ENCODE results near the gene PARN.

Gene PARN

DNA sequence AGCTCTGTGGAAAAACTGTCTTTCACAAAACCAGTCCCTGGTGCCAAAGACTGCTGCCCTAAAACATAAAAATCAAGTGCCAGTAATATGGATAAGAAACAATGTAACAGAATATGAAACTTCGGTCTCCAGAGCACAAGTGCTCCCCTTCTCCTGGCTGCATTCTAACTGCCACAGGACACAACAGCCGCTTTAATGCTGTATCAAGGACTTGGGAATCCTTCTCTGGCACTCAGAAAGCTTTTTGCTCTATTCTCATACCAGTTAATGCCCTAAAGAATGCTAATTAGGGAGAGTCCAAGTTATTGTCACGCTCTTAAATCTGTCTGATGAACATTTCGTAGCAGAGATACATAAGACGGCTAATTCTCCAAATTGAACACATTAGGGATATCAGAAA lies 90.9 kb downstream of the PARN start:
- H3K4me1 ChIP-seq (ENCODE audit: insufficient read depth, low read length): no peaks in the 10 kb centered on the region
- no peak overlapping the region for H3K9ac ChIP-seq (ENCODE audit: low read depth, low read length)
- peaks cover 8% of the 10 kb centered on the region; the same call in 1 of the 2 replicates for H3K36me3 ChIP-seq (ENCODE audit: insufficient read depth, low read depth, low read length)
- H3K4me3 ChIP-seq (ENCODE audit: low read length): no peak overlapping the region
- no peaks in the 10 kb centered on the region for H3K27me3 ChIP-seq (ENCODE audit: insufficient read depth, low read length)
- H3K9me3 ChIP-seq (ENCODE audit: insufficient read depth, low read depth, low read length): peaks cover 2% of the 10 kb centered on the region
- H3K27ac ChIP-seq (ENCODE audit: low read length): no peak overlapping the region

DNA sequence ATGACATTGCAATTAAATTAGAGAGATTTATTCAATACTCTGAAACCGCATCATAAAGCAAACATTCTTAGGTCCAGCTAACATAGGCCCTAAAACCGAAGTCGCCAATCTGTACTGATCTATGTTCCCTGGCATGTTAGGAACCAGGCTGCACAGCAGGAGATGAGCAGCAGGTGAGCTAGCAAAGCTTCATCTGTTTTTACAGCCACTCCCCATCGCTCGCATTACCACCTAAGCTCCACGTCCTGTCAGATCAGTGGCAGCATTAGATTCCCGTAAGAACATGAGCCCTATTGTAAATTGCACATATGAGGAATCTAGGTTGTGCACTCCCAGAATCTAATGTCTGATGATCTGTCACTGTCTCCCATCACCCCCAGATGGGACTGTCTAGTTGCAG lies 91.5 kb downstream of the PARN start:
- peaks cover 8% of the 10 kb centered on the region; the same call in 1 of the 2 replicates for H3K36me3 ChIP-seq (ENCODE audit: insufficient read depth, low read depth, low read length)
- H3K9me3 ChIP-seq (ENCODE audit: insufficient read depth, low read depth, low read length): peaks cover 5% of the 10 kb centered on the region
- H3K4me1 ChIP-seq (ENCODE audit: insufficient read depth, low read length): no peaks in the 10 kb centered on the region
- H3K27ac ChIP-seq (ENCODE audit: low read length): no peak overlapping the region
- H3K9ac ChIP-seq (ENCODE audit: low read depth, low read length): no peak overlapping the region
- H3K4me3 ChIP-seq (ENCODE audit: low read length): no peak overlapping the region
- H3K27me3 ChIP-seq (ENCODE audit: insufficient read depth, low read length): no peaks in the 10 kb centered on the region

DNA sequence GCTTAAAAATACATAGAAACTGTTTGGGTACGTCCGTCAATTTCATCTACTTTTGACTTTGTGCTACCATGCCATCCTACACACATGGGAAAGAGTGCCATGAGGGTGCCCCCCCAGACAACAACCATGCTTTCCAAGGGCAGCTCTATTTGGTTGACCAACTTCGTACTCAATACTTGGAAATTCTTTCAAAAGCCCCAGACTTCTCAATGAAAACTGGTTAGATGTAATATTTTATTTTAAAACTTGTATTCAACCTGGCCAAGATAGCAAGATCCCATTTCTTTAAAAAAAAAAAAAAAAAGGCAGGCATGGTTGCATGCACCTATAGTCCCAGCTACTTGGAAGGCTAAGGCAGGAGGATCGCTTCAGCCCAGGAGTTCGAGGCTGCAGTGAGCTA lies 98.4 kb downstream of the PARN start:
- no peak overlapping the region for H3K27ac ChIP-seq (ENCODE audit: low read length)
- no peaks in the 10 kb centered on the region for H3K36me3 ChIP-seq (ENCODE audit: insufficient read depth, low read depth, low read length)
- peaks cover 16% of the 10 kb centered on the region; the same call in 1 of the 2 replicates for H3K4me1 ChIP-seq (ENCODE audit: insufficient read depth, low read length)
- H3K4me3 ChIP-seq (ENCODE audit: low read length): no peak overlapping the region
- H3K9ac ChIP-seq (ENCODE audit: low read depth, low read length): no peak overlapping the region
- no peaks in the 10 kb centered on the region for H3K27me3 ChIP-seq (ENCODE audit: insufficient read depth, low read length)
- peaks cover 5% of the 10 kb centered on the region for H3K9me3 ChIP-seq (ENCODE audit: insufficient read depth, low read depth, low read length)

DNA sequence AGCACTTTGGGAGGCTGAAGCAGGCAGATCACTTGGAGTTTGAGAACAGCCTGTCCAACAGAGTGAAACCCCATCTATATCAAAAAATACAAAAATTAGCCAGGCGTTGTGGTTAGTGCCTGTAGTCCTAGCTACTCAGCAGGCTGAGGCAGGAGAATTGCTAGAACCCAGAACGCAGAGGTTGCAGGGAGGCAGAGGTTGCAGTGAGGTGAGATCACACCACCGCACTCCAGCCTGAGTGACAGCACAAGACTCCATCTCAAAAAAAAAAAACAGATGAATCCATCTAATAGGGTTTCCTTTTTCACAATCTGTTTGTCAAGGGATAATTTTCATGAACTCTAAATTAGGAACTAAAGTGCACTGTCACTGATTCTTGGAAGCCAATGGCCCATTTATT lies 99.0 kb downstream of the PARN start:
- no peak overlapping the region for H3K9ac ChIP-seq (ENCODE audit: low read depth, low read length)
- peaks cover 5% of the 10 kb centered on the region for H3K9me3 ChIP-seq (ENCODE audit: insufficient read depth, low read depth, low read length)
- H3K27me3 ChIP-seq (ENCODE audit: insufficient read depth, low read length): no peaks in the 10 kb centered on the region
- no peak overlapping the region for H3K27ac ChIP-seq (ENCODE audit: low read length)
- no peak overlapping the region for H3K4me3 ChIP-seq (ENCODE audit: low read length)
- no peaks in the 10 kb centered on the region for H3K36me3 ChIP-seq (ENCODE audit: insufficient read depth, low read depth, low read length)
- peaks cover 16% of the 10 kb centered on the region; the same call in 1 of the 2 replicates for H3K4me1 ChIP-seq (ENCODE audit: insufficient read depth, low read length)

DNA sequence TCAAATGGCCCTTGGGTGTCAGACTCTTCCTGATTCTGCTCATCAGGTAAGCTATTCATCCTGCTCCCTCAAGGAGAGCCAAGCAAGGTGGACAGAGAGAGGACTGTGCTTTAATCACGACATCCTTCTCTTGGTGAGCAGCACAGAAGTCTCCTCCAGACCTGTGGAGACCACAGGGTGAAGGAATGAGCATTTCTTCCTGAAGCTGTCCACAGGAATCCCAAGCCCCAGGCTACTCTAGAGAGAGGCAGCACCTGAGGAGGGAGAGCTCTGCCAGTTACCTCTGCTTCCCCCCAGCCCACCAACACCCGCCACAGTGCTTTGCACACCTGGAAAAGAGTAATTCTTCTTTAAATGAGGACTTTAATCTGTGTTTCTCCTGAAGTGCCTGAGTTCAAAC lies 100.0 kb downstream of the PARN start:
- Histone ChIP-seq H3K4me3 (ENCODE audit: low read length) (no peak overlapping the region), H3K9ac (ENCODE audit: low read depth, low read length) (no peak overlapping the region), H3K4me1 (ENCODE audit: insufficient read depth, low read length) (peaks cover 16% of the 10 kb centered on the region; the same call in 1 of the 2 replicates), H3K9me3 (ENCODE audit: insufficient read depth, low read depth, low read length) (peaks cover 5% of the 10 kb centered on the region), H3K27ac (ENCODE audit: low read length) (no peak overlapping the region), H3K36me3 (ENCODE audit: insufficient read depth, low read depth, low read length) (no peaks in the 10 kb centered on the region), H3K27me3 (ENCODE audit: insufficient read depth, low read length) (no peaks in the 10 kb centered on the region)

DNA sequence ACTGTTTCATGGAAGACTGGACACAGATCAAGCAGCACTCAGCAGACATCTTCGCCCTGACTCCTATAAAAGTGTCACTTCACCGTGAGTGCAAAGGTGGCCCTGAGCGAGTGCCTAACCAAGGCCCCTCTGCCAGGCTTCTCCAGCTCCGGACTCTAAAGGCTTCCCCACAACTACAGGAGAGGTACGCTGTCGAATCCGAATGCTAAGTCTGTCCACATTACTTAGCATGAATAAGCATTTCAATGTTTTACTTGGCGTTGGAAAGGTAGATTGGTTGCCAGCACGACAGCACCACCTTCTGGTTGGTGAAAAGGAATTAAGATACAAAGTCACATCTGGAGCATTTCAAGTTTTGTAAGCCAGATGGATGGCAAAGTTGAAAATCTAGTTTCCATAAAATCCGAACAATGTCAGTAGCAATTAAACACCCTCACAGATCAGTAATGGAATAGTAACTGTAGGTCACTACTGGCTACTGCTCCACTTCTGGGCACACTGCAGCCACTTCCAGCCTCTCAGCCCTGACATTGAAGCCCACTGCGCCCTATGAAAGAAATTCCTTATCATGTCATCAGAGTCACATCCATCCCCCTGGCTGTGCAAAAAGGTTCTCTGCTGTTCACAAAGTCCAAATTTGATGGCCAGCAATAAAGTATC lies 100.9 kb downstream of the PARN start:
- H3K27me3 ChIP-seq (ENCODE audit: insufficient read depth, low read length): no peaks in the 10 kb centered on the region
- H3K4me3 ChIP-seq (ENCODE audit: low read length): no peak overlapping the region
- H3K4me1 ChIP-seq (ENCODE audit: insufficient read depth, low read length): peaks cover 16% of the 10 kb centered on the region; the same call in 1 of the 2 replicates
- peaks cover 5% of the 10 kb centered on the region for H3K9me3 ChIP-seq (ENCODE audit: insufficient read depth, low read depth, low read length)
- H3K36me3 ChIP-seq (ENCODE audit: insufficient read depth, low read depth, low read length): no peaks in the 10 kb centered on the region
- H3K9ac ChIP-seq (ENCODE audit: low read depth, low read length): no peak overlapping the region; the same call in 1 of the 2 replicates
- H3K27ac ChIP-seq (ENCODE audit: low read length): no peak overlapping the region

DNA sequence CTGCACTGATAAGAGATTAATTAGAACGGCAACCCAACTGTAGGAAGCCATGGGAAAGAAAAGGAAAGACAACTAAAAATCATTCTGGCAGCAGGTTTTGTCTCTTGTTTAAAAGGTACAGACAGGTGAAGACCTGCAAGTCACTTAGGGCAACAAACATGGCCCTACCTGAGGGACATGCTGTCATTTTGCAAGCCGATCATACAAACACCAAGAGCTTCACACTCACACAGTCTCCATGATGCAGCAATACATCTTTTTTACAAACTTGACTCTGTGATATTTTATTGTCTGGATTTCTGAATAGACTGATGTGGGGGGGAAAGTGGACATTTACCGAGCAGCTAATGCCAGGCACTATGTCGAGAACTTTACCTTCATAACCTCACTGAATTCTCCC lies 101.8 kb downstream of the PARN start:
- H3K4me1 ChIP-seq (ENCODE audit: insufficient read depth, low read length): peaks cover 23% of the 10 kb centered on the region; the same call in 1 of the 2 replicates
- H3K27ac ChIP-seq (ENCODE audit: low read length): no peak overlapping the region
- H3K9ac ChIP-seq (ENCODE audit: low read depth, low read length): no peak overlapping the region

DNA sequence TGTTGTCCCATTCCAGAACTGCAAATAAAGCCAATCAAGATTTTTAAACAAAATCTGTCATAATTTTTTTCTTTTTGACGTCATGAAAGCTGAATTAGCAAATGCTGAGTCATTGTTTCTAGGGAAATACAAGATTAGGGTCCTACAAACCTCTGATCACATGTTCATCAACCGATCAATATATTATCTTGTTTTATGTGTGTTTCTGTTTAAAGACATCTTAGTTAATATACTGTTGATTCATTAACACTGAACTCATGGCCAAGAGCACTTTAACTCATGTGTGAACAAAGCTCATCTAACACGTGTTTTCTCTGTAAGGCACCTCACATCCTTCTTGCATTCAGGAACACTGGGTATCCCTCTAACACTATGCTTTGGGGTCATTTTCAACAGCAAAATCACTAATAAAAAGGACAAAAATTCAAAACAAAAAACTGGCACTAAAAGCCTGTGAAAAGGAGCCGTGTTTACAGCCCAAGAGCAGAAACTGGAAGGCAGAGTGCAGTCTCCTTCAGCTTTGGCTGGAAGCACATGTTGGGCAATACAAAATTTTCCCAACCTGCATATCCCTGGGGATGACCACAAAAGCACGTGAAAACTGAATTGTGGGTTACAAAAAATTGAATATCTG lies 102.5 kb downstream of the PARN start:
- Histone ChIP-seq H3K27me3 (ENCODE audit: insufficient read depth, low read length) (no peaks in the 10 kb centered on the region), H3K9ac (ENCODE audit: low read depth, low read length) (0 out of 2 replicates have a peak overlapping the region, but pooled peaks have one; percentile 3), H3K9me3 (ENCODE audit: insufficient read depth, low read depth, low read length) (no peaks in the 10 kb centered on the region), H3K4me1 (ENCODE audit: insufficient read depth, low read length) (peaks cover 30% of the 10 kb centered on the region), H3K36me3 (ENCODE audit: insufficient read depth, low read depth, low read length) (no peaks in the 10 kb centered on the region), H3K4me3 (ENCODE audit: low read length) (no peak overlapping the region), H3K27ac (ENCODE audit: low read length) (no peak overlapping the region)

More for the DNA sequence above, 101.8 kb downstream of the PARN start:
- Histone ChIP-seq H3K36me3 (ENCODE audit: insufficient read depth, low read depth, low read length) (no peaks in the 10 kb centered on the region), H3K27me3 (ENCODE audit: insufficient read depth, low read length) (no peaks in the 10 kb centered on the region), H3K9me3 (ENCODE audit: insufficient read depth, low read depth, low read length) (no peaks in the 10 kb centered on the region), H3K4me3 (ENCODE audit: low read length) (no peak overlapping the region)

DNA sequence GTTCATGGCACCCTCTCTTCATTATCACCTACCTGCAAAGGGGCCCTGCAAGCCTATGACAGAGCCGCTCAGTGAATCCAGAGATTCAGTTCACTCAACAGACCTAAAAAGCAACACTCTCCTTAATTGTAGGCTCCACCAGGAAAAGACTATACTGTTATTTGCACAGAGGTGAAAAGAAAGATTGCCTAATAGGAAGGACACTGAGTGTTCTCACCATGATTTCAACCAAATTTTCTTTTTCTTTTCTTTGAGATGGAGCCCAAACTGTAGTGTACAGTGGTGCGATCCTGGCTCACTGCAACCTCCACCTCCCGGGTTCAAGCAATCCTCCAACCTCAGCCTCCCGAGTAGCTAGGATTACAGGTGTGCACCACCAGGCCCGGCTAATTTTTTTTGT lies 104.5 kb downstream of the PARN start:
- no peak overlapping the region for H3K4me3 ChIP-seq (ENCODE audit: low read length)
- H3K36me3 ChIP-seq (ENCODE audit: insufficient read depth, low read depth, low read length): no peaks in the 10 kb centered on the region
- H3K9me3 ChIP-seq (ENCODE audit: insufficient read depth, low read depth, low read length): no peaks in the 10 kb centered on the region
- H3K27ac ChIP-seq (ENCODE audit: low read length): no peak overlapping the region
- H3K4me1 ChIP-seq (ENCODE audit: insufficient read depth, low read length): peaks cover 40% of the 10 kb centered on the region
- no peak overlapping the region for H3K9ac ChIP-seq (ENCODE audit: low read depth, low read length)
- H3K27me3 ChIP-seq (ENCODE audit: insufficient read depth, low read length): no peaks in the 10 kb centered on the region

DNA sequence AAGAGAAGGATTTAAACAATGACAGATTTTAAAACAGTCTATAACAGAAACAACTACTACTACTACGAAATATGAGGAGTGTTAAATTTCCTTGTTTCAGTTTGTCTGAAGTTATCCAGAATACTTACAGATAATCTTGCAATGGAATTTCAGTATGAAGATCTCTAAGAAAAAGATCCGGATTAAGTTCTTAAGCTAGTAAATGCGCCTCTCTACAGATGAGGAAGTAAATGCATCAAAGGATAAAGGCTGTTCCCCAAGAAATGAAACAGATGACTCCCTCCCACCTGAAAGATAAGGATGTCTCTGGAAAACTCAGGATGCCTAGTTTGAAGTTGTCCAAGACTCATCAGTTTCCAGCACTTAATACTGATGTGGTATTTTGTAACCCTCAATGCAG lies 105.1 kb downstream of the PARN start:
- H3K9me3 ChIP-seq (ENCODE audit: insufficient read depth, low read depth, low read length): no peaks in the 10 kb centered on the region
- no peak overlapping the region for H3K4me3 ChIP-seq (ENCODE audit: low read length)
- H3K9ac ChIP-seq (ENCODE audit: low read depth, low read length): no peak overlapping the region
- peaks cover 40% of the 10 kb centered on the region for H3K4me1 ChIP-seq (ENCODE audit: insufficient read depth, low read length)
- H3K27me3 ChIP-seq (ENCODE audit: insufficient read depth, low read length): no peaks in the 10 kb centered on the region
- H3K36me3 ChIP-seq (ENCODE audit: insufficient read depth, low read depth, low read length): no peaks in the 10 kb centered on the region
- no peak overlapping the region for H3K27ac ChIP-seq (ENCODE audit: low read length)

DNA sequence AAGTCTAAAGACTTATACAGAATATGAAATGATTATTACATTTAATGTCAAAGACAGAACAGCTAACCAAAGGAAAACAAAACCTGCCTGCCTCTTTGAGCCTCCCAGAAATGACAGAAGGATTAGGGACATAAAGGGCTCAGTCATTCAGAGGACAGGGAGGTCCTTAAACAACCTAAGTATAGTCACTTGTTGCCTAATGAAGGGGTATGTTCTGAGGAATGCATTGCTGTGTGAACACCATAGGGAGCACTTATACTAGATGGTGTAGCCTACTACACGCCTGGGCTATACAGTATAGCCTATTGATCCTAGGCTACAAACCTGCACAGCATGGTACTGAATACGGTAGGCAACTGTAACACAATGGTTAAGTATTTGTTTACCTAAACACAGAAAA lies 106.4 kb downstream of the PARN start:
- peaks cover 37% of the 10 kb centered on the region for H3K4me1 ChIP-seq (ENCODE audit: insufficient read depth, low read length)
- H3K9ac ChIP-seq (ENCODE audit: low read depth, low read length): 0 out of 2 replicates have a peak overlapping the region, but pooled peaks have one; percentile 1
- H3K9me3 ChIP-seq (ENCODE audit: insufficient read depth, low read depth, low read length): no peaks in the 10 kb centered on the region
- H3K36me3 ChIP-seq (ENCODE audit: insufficient read depth, low read depth, low read length): no peaks in the 10 kb centered on the region
- H3K27me3 ChIP-seq (ENCODE audit: insufficient read depth, low read length): no peaks in the 10 kb centered on the region
- H3K27ac ChIP-seq (ENCODE audit: low read length): no peak overlapping the region
- no peak overlapping the region for H3K4me3 ChIP-seq (ENCODE audit: low read length)

DNA sequence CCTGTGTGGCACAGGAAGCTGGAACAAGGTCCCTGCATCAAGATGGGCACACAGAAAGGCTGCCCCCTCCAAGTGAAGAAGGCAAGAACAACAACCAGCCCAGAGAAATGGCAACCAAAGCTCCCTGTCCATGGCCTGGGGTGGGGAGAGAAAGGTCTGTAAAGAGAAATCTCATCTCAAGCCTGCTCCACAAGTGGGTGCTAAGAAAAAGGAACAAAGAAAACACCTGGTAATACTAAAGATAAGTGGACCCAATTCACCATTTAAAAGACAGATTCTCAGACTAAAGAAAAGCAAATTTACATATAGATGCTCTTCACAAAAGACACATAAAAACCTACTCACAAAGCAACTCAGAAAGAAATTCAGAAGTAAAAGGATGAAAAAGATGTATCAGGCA lies 107.4 kb downstream of the PARN start:
- Histone ChIP-seq H3K27me3 (ENCODE audit: insufficient read depth, low read length) (no peaks in the 10 kb centered on the region), H3K27ac (ENCODE audit: low read length) (no peak overlapping the region), H3K36me3 (ENCODE audit: insufficient read depth, low read depth, low read length) (no peaks in the 10 kb centered on the region), H3K9me3 (ENCODE audit: insufficient read depth, low read depth, low read length) (no peaks in the 10 kb centered on the region), H3K9ac (ENCODE audit: low read depth, low read length) (peak overlapping the region; percentile 40), H3K4me3 (ENCODE audit: low read length) (peak overlapping the region; percentile 21; the same call in 1 of the 2 replicates), H3K4me1 (ENCODE audit: insufficient read depth, low read length) (peaks cover 27% of the 10 kb centered on the region)
